ENCODE data around the gene EXOC6B. TPM values are rescaled to one million over a fixed set of nuclear protein-coding genes. Genes with fewer than 3 reads are reported as not detected.

EXOC6B gene
- total RNA-seq = 24.5 and 24.6 TPM in 2 replicates

- no peak for TF ChIP-seq CTCF (IDR thresholded peaks at IDR 0.05; ENCODE audit: extremely low read depth, low read depth, low read length)
- peaks cover 24% of the 10 kb centered on the region for H3K79me2 ChIP-seq (ENCODE audit: insufficient read depth, low read length)
Measured at GRCh38 chr2:72825257-72826155, at the start of gene EXOC6B. TSS of gene EXOC6B (minus strand) at chr2:72826033.

GRCh38 chr2:72871880-72872279, 46.0 kb upstream of the EXOC6B start:
- no peak for DNase-seq (ENCODE audit: insufficient read length, low spot score, missing footprints)
- TF ChIP-seq CTCF (IDR thresholded peaks at IDR 0.05; ENCODE audit: extremely low read depth, low read depth, low read length) = no peak

More at GRCh38 chr2:72825257-72826155, at the start of gene EXOC6B:
- Histone ChIP-seq H3K4me3 (ENCODE audit: insufficient read depth, low read length) (peak within 1 kb of the TSS; percentile 86), H4K20me1 (ENCODE audit: insufficient read depth, low read length) (peaks cover 7% of the 10 kb centered on the region), H3K27me3 (ENCODE audit: insufficient read depth, low read length) (peaks cover 2% of the 10 kb centered on the region), H3K9me3 (ENCODE audit: low read depth, low read length) (no peaks in the 10 kb centered on the region), H3K36me3 (ENCODE audit: insufficient read depth, low read length) (no peaks in the 10 kb centered on the region), H3K27ac (ENCODE audit: low read depth, low read length) (peak within 1 kb of the TSS; percentile 73), H2AFZ (ENCODE audit: low read length) (peak within 1 kb of the TSS; percentile 88), H3K4me2 (ENCODE audit: insufficient read depth, low read length) (peak within 1 kb of the TSS; percentile 91), H3K4me1 (ENCODE audit: insufficient read depth, low read length) (peaks cover 19% of the 10 kb centered on the region)
- peak; percentile 96 for DNase-seq (ENCODE audit: insufficient read length, low spot score, missing footprints)

GRCh38 chr2:72871060-72871459, 45.2 kb upstream of the EXOC6B start:
- peaks cover 14% of the 10 kb centered on the region for H3K27me3 ChIP-seq (ENCODE audit: insufficient read depth, low read length)
- no peaks in the 10 kb centered on the region for H3K4me1 ChIP-seq (ENCODE audit: insufficient read depth, low read length)
- H3K36me3 ChIP-seq (ENCODE audit: insufficient read depth, low read length) = no peaks in the 10 kb centered on the region
- TF ChIP-seq CTCF (IDR thresholded peaks at IDR 0.05; ENCODE audit: extremely low read depth, low read depth, low read length) = no peak
- DNase-seq (ENCODE audit: insufficient read length, low spot score, missing footprints) = no peak
- no peaks in the 10 kb centered on the region for H3K9me3 ChIP-seq (ENCODE audit: low read depth, low read length)
- no peak overlapping the region for H2AFZ ChIP-seq (ENCODE audit: low read length)
- no peak overlapping the region for H3K4me2 ChIP-seq (ENCODE audit: insufficient read depth, low read length)
- no peaks in the 10 kb centered on the region for H4K20me1 ChIP-seq (ENCODE audit: insufficient read depth, low read length)
- no peak overlapping the region for H3K27ac ChIP-seq (ENCODE audit: low read depth, low read length)
- H3K79me2 ChIP-seq (ENCODE audit: insufficient read depth, low read length) = no peaks in the 10 kb centered on the region
- H3K4me3 ChIP-seq (ENCODE audit: insufficient read depth, low read length) = no peak overlapping the region

More at GRCh38 chr2:72871880-72872279, 46.0 kb upstream of the EXOC6B start:
- no peaks in the 10 kb centered on the region for H4K20me1 ChIP-seq (ENCODE audit: insufficient read depth, low read length)
- H3K79me2 ChIP-seq (ENCODE audit: insufficient read depth, low read length) = no peaks in the 10 kb centered on the region
- H3K27me3 ChIP-seq (ENCODE audit: insufficient read depth, low read length) = peaks cover 14% of the 10 kb centered on the region
- no peaks in the 10 kb centered on the region for H3K9me3 ChIP-seq (ENCODE audit: low read depth, low read length)
- no peak overlapping the region for H3K27ac ChIP-seq (ENCODE audit: low read depth, low read length)
- no peak overlapping the region for H3K4me2 ChIP-seq (ENCODE audit: insufficient read depth, low read length)
- no peak overlapping the region for H3K4me3 ChIP-seq (ENCODE audit: insufficient read depth, low read length)
- H3K4me1 ChIP-seq (ENCODE audit: insufficient read depth, low read length) = no peaks in the 10 kb centered on the region
- H3K36me3 ChIP-seq (ENCODE audit: insufficient read depth, low read length) = no peaks in the 10 kb centered on the region
- H2AFZ ChIP-seq (ENCODE audit: low read length) = no peak overlapping the region

GRCh38 chr2:72864500-72864899, 38.7 kb upstream of the EXOC6B start:
- no peak for TF ChIP-seq CTCF (IDR thresholded peaks at IDR 0.05; ENCODE audit: extremely low read depth, low read depth, low read length)
- H3K4me3 ChIP-seq (ENCODE audit: insufficient read depth, low read length) = no peak overlapping the region
- no peaks in the 10 kb centered on the region for H4K20me1 ChIP-seq (ENCODE audit: insufficient read depth, low read length)
- H2AFZ ChIP-seq (ENCODE audit: low read length) = no peak overlapping the region
- no peak overlapping the region for H3K4me2 ChIP-seq (ENCODE audit: insufficient read depth, low read length)
- no peaks in the 10 kb centered on the region for H3K9me3 ChIP-seq (ENCODE audit: low read depth, low read length)
- H3K27me3 ChIP-seq (ENCODE audit: insufficient read depth, low read length) = peaks cover 23% of the 10 kb centered on the region
- H3K4me1 ChIP-seq (ENCODE audit: insufficient read depth, low read length) = peaks cover 6% of the 10 kb centered on the region
- H3K27ac ChIP-seq (ENCODE audit: low read depth, low read length) = no peak overlapping the region
- no peaks in the 10 kb centered on the region for H3K79me2 ChIP-seq (ENCODE audit: insufficient read depth, low read length)
- no peaks in the 10 kb centered on the region for H3K36me3 ChIP-seq (ENCODE audit: insufficient read depth, low read length)
- DNase-seq (ENCODE audit: insufficient read length, low spot score, missing footprints) = no peak

Data from osteoblast (primary cell).